ENCODE data around the gene PGC. TPM values are rescaled to one million over a fixed set of nuclear protein-coding genes. Genes with fewer than 3 reads are reported as not detected.

Gene PGC
- total and polyA plus RNA-seq, 9 of the 15 experiments (the other 6 are each of a cell fraction or from before 2014, with no cell fraction given), result 0.17 to 0.40 TPM; not detected in 7

GRCh38 chr6:41705996-41706835 is 41.0 kb downstream of the PGC start:
- Histone ChIP-seq H3K79me2 (ENCODE audit: control insufficient read depth, insufficient read depth, low read length) (no peaks in the 10 kb centered on the region), H3K36me3 (ENCODE audit: control insufficient read depth, insufficient read depth, low read length) (no peaks in the 10 kb centered on the region), H3K9ac (ENCODE audit: insufficient read depth in 1 of 2, low read depth in 2 of 2, low read length in 2 of 2) (0 out of 4 replicates have a peak overlapping the region, but pooled peaks of 1 of the 2 experiments have one; percentile 1), H4K20me1 (replicated peaks; ENCODE audit: control insufficient read depth, insufficient read depth, low read length) (peaks cover 13% of the 10 kb centered on the region; the same call in 1 of the 2 replicates), H3K4me3 (no peak overlapping the region), H3K9me3 (replicated peaks; ENCODE audit: control insufficient read depth, insufficient read depth, low read depth, low read length) (no peaks in the 10 kb centered on the region), H3K27me3 (ENCODE audit: control insufficient read depth in 2 of 2, insufficient read depth in 2 of 2, low read length in 2 of 2) (peaks cover 0 to 33% of the 10 kb centered on the region in 2 experiments; a peak in 4 of 5 replicates), H2AFZ (ENCODE audit: low read depth, low read length) (no peak overlapping the region), H3K4me1 (replicated peaks in 1 of 2; ENCODE audit: control insufficient read depth in 2 of 2, insufficient read depth in 2 of 2, low read length in 2 of 2) (peaks cover 0 to 10% of the 10 kb centered on the region in 2 experiments; a peak in 2 of 5 replicates), H3K27ac (ENCODE audit: extremely low read depth, low read depth, low read length) (no peak overlapping the region), H3K4me2 (ENCODE audit: insufficient read depth, low read length) (no peak overlapping the region), H3K9me1 (ENCODE audit: control insufficient read depth, insufficient read depth, low read length) (no peaks in the 10 kb centered on the region)
- 18% methylated on average over 14 of the region's 15 CpGs for WGBS (ENCODE audit: insufficient coverage, low coverage, missing lambda C conversion rate)
- DNase-seq (ENCODE audit: extremely low read depth in 1 of 4, low spot score in 3 of 4), result peak; percentile 78 to 95 (median 92)
- ATAC-seq, result peak; percentile 92
- intact Hi-C loops (cut with micrococcal nuclease), result loop anchor here (1.0 to 10.0 kb wide), 2 partner anchors 70 to 339 kb away; no protein-coding TSS in a partner anchor
- in situ Hi-C loops (cut with MboI), result no loop called here
- ChIA-PET POLR2A (interaction anchor here (0.6 to 2.1 kb wide), 4 partner anchors 11 to 669 kb away, joined by 3 to 7 read pairs (median 3); no protein-coding TSS in a partner anchor), CTCF (ENCODE audit: low intra/inter-chr PET ratio) (interaction anchor here (0.7 to 3.7 kb wide), 3 partner anchors 10 to 81 kb away, joined by 3 to 30 read pairs (median 4); partner anchors contain the start of gene TOMM6)
- no peak for FAIRE-seq
- no TSS peak for BruUV-seq (replicated peaks)
- TF ChIP-seq PHB (CRISPR knock-in tag; IDR thresholded peaks at IDR 0.05) (no peak), BDP1 (IDR thresholded peaks at IDR 0.05; ENCODE audit: insufficient read depth, insufficient read length) (no peak), CCNT2 (IDR thresholded peaks at IDR 0.05; ENCODE audit: borderline replicate concordance, extremely low read depth, insufficient read length, low read depth, low read length) (no peak), SP2 (IDR thresholded peaks at IDR 0.05; ENCODE audit: extremely low read depth, low read depth, low read length, poor library complexity, severe bottlenecking) (no peak), CBX1 (IDR thresholded peaks at IDR 0.05; ENCODE audit: low read depth) (no peak), ELK3 (CRISPR knock-in tag; IDR thresholded peaks at IDR 0.05) (no peak), ZNF778 (CRISPR knock-in tag; IDR thresholded peaks at IDR 0.05) (no peak), L3MBTL2 (IDR thresholded peaks at IDR 0.05) (no peak), IRF2 (CRISPR knock-in tag; IDR thresholded peaks at IDR 0.05) (no peak), TEAD1 (CRISPR knock-in tag; IDR thresholded peaks at IDR 0.05) (0 out of 4 replicates have a peak, but pooled peaks of 1 of the 2 experiments have one; percentile 4), ZNF830 (CRISPR knock-in tag; IDR thresholded peaks at IDR 0.05) (no peak), TSC22D4 (tag; IDR thresholded peaks at IDR 0.05) (no peak), CC2D1A (IDR thresholded peaks at IDR 0.05) (peak; percentile 33; the same call in 1 of the 2 replicates), ZNF274 (IDR thresholded peaks at IDR 0.05; ENCODE audit: borderline replicate concordance, low read depth, low read length) (no peak), POLR3A (IDR thresholded peaks at IDR 0.05; ENCODE audit: borderline replicate concordance, extremely low read depth, insufficient read depth, insufficient read length) (no peak), XRCC5 (IDR thresholded peaks at IDR 0.05; ENCODE audit: low read depth, low read length) (peak; percentile 78; the same call in 1 of the 2 replicates), RBFOX2 (IDR thresholded peaks at IDR 0.05; ENCODE audit: low read depth, low read length) (no peak), NEUROD1 (IDR thresholded peaks at IDR 0.05; ENCODE audit: borderline replicate concordance, low read depth, low read length, partially characterized antibody) (no peak), MYNN (IDR thresholded peaks at IDR 0.05) (peak; percentile 64; the same call in 1 of the 2 replicates), MYNN (CRISPR knock-in tag; IDR thresholded peaks at IDR 0.05) (no peak), E2F3 (CRISPR knock-in tag; IDR thresholded peaks at IDR 0.05) (no peak)
